Right kidney (tissue), 1 donor: ENCODE results near the gene GPR162.
A peak's percentile ranks its signal among the peaks of the same experiment; 100 is the strongest.

Experiments used
- DNase-seq: peaks from one replicate; pipeline ENCODE4 v3.0.0-alpha.2; 2016

Gene GPR162

DNA sequence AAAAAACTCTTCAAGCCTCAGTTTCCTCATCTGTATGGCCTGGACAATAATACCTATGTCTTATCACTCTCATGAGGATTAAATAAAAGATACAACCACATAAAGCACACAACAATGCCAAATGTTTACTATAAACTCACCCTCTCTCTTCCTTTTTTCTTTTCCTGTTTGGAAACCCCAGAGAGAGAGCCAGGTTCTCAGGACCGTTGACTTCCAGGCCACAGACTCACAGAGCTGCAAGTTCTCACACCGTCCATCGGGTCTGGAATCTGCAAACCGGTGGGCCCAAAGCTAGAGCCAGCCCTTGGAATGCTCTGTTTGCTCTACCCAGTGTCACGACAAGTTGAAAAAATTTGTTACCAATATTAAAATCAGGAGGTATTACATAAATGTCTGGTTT is 36.9 kb upstream of the GPR162 start:
- no peak for DNase-seq

DNA sequence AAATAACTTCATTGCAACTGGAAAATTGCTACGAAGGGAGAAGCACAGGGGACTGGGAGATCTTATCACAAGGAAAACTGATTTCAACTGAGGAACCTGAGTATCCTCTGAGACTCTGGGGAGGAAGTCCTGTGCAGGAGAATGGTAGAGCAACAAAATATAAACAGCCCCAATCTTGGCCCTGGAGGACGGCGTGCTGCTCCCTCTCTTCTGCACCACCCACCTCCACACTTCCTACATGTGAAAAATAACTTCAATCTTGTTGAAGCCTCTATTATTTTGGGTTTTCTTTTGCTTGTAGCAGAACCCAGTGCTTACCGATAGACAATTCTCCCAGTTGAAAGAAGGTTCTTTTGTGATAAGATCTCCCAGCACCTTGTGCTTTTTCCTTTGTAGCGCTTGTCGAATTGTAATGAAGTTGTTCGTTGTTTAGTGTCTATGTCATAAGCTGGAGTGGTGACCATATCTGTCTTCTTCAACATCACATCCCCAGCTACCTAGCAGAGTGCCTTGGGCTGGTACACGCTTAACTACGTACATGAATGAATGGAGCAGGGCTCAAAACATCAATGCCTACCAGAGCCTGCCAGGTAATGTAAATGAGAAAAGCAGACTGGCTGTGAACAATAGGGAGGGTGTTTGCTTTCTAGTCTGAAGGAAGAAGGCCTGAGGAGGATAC is 35.1 kb upstream of the GPR162 start:
- no peak for DNase-seq

GRCh38 chr12:6787309-6787708 is 34.3 kb upstream of the GPR162 start:
- DNase-seq, result no peak

DNA sequence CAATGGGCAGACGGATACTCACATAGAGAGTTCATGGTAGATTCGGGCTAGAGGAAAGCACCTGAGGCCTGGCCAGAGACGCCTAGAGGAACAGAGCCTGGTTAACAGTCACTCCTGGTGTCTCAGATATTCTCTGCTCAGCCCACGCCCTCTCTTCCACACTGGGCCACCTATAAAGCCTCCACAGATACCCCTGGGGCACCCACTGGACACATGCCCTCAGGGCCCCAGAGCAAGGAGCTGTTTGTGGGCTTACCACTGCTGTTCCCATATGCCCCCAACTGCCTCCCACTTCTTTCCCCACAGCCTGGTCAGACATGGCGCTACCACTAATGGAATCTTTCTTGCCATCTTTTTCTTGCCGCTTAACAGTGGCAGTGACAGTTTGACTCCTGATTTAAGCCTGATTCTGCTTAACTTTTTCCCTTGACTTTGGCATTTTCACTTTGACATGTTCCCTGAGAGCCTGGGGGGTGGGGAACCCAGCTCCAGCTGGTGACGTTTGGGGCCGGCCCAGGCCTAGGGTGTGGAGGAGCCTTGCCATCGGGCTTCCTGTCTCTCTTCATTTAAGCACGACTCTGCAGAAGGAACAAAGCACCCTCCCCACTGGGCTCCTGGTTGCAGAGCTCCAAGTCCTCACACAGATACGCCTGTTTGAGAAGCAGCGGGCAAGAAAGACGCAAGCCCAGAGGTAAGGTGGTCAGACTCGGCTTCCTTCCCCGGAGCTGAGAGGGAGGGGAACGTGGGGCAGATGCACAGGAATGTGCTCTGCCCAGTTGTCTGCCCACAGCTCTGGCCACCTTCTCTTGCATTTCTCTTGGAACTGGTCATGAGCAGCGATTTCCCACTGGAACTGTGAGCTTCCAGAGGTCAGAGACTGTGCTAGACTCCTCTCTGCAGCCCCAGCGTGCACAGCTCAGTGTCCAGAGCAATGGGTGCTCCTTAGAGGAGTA is 32.4 kb upstream of the GPR162 start, which contains the start of gene CD4:
Gene CD4 (plus strand): TSS at position 557 of the 953 bp plus-strand sequence. CDS start 10,611 bp downstream, outside the sequence.
- no peak for DNase-seq

DNA sequence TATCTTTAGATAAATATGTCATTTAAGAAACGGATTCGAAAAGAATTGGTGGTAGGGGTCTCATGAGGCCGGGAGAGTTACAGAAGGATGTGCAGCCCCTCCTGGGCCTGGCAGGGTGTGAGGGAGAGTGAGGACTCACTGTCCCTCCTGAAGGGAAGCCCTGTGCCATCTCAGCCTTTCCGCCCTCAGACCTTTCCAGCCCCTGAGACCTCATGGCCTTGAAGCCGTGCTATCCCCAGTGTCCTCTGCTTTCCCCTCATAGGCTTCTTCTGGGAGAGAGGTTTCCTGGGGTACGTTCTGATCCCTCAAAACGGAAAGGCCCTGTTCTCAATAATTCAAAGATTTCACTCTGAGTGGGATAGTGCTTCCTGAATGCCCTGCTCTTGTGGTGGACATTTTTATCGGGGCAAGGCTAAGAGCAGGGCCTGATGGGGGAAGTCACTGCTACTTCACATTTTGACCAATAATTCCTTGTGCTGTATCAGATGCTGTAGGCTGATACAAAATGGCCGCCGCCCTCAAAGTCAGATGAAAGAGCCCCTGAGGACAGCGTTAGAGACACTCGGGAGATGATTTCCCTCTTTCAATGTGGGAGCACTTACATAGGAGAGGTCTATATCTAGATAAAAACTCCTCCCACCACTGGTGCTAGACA is 31.0 kb upstream of the GPR162 start:
- DNase-seq, result no peak

DNA sequence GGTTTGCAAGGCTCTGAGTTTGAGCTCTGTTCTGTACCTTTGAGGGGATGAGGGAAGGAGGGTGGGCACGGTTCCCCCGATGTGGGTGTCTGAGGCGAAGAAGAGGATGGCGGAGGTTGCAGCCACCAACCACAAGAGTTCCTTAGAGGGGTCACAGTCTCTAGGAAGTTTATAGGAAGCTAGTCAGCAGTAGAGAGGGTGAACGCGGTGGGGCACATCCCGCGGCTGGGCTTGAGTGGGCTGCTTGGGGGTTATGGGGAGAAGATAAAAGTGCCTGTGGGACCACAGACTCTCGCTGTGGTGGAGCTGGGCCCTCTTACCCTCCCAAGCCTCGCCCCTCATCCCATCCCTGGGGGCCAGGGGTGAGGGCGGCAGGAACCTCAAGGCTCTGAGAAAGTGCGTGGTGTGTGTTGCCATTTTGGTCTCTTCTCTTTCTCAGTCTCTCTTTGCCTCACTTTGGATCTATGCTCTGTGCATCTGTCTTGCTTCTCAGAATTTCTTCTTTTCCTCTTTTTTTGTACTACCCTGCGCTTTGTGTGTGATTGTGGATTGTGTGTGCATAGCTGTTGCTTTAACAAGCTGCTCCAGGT is 29.6 kb upstream of the GPR162 start:
- no peak for DNase-seq

- peak; percentile 71 for DNase-seq
Measured at GRCh38 chr12:6792522-6793201, 29.0 kb upstream of the GPR162 start.

GRCh38 chr12:6795088-6795487 is 26.5 kb upstream of the GPR162 start:
- no peak for DNase-seq

- no peak for DNase-seq
Measured at GRCh38 chr12:6796576-6796975, 25.0 kb upstream of the GPR162 start.

- no peak for DNase-seq
Measured at GRCh38 chr12:6799147-6799546, 22.5 kb upstream of the GPR162 start.

DNA sequence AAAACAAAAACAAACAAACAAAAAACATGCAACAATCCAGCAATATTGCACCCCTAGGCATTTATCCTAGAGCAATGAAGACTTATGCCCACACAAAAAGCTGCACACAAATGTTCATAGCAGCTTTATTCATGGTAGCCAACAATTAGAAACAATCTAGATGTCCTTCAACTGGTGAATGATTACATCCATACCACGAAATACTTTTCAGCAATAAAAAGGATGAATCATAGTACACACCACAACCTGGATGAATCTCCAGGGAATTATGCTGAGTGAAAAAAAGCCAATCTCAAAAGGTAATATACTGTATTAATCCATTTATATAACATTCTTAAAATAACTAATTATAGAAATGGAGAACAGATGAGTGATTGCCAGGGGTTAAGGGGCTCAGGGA is 14.5 kb upstream of the GPR162 start:
- DNase-seq, result no peak

- DNase-seq, result no peak
Measured at GRCh38 chr12:6809056-6809455, 12.6 kb upstream of the GPR162 start.

GRCh38 chr12:6810758-6811157 is 10.9 kb upstream of the GPR162 start:
- no peak for DNase-seq

- DNase-seq, result no peak
Measured at GRCh38 chr12:6813363-6813762, 8.3 kb upstream of the GPR162 start.

DNA sequence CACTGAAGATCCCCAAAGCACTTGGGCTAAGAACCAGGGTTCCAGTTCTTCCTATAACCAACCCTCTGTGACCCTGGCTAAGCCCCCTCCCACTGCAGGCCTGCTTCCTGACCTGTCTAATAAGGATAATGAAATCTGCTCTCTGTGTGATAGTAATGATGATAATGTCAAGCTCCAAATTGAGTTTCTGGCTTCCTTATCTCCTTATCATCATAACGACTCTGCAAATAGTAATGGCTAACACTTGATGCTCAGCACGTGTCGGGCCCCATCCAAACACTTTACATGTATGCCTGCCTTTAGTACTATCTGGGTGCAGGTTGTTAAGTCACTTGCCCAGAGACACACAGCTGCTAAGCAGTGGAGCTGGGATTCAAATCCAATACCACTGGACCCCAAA is 5.0 kb upstream of the GPR162 start:
- DNase-seq, result no peak

DNA sequence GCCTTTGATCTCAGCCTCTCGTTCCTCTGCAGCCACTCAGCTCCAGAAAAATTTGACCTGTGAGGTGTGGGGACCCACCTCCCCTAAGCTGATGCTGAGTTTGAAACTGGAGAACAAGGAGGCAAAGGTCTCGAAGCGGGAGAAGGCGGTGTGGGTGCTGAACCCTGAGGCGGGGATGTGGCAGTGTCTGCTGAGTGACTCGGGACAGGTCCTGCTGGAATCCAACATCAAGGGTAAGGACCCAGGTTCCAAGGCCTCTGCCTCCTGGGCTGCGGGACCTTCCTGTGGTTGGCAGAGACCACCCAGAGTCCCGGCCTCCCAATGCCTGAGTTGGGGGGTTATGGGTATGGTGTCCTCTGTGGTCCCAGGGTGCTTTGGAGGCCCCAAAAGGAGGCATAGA is 4.5 kb upstream of the GPR162 start:
- DNase-seq, result no peak

GRCh38 chr12:6817662-6818157 is 3.9 kb upstream of the GPR162 start:
- DNase-seq, result no peak

- peak; percentile 46 for DNase-seq
Measured at GRCh38 chr12:6818222-6818621, 3.4 kb upstream of the GPR162 start.

- DNase-seq, result no peak
Measured at GRCh38 chr12:6818645-6819044, 3.0 kb upstream of the GPR162 start.

GRCh38 chr12:6819106-6820030 is 2.3 kb upstream of the GPR162 start:
- DNase-seq, result no peak

GRCh38 chr12:6820166-6820565 is 1.5 kb upstream of the GPR162 start:
- peak; percentile 49 for DNase-seq
